Panc1 (cell line): ENCODE measurements around the gene FAM89A. TPM values are rescaled to one million over a fixed set of nuclear protein-coding genes. Genes with fewer than 3 reads are reported as not detected.
A peak's percentile ranks its signal among the peaks of the same experiment; 100 is the strongest.

Experiments
- ATAC-seq: fragments of 200-7000 bp; cut with Tn5 transposase; 2 replicates; pipeline ENCODE4 v1.9.1; 2020; ENCODE audit warnings: mild to moderate bottlenecking, moderate library complexity
- Bru-seq: library from RNA; stranded (reverse); fragments of 400-500 nt; gene quantifications from one replicate; lab custom pipeline; 2021; lab: Mats Ljungman, UMichigan
- BruChase-seq, 2 experiments: library from RNA; stranded (reverse); fragments of 400-500 nt; gene quantifications; one replicate each; lab custom pipeline; 2021; lab: Mats Ljungman, UMichigan
- BruUV-seq: library from RNA; stranded (reverse); fragments of 400-500 nt; replicated peaks from 2 replicates; lab custom pipeline; 2021; lab: Mats Ljungman, UMichigan
- CTCF ChIA-PET: fragments of 300-600 bp; sonication (Branson Sonifier 250); formaldehyde crosslinking; loops from one replicate; lab custom pipeline; 2022; ENCODE audit warnings: antibody characterized with exemption; lab: Charles Lee
- POLR2A ChIA-PET: fragments of 300-600 bp; sonication (Branson Sonifier 250); formaldehyde crosslinking; loops from one replicate; lab custom pipeline; 2022; ENCODE audit warnings: antibody characterized with exemption; lab: Charles Lee
- DNase-seq: peaks from one replicate; pipeline ENCODE4 v3.0.0-alpha.2; 2010; ENCODE audit warnings: low read depth, low spot score
- H3K27ac ChIP-seq: 2 replicates; pipeline ENCODE4 v1.5.1; 2011; ENCODE audit warnings: mild to moderate bottlenecking, low read length, inconsistent platforms
- H3K27me3 ChIP-seq: fragments of 200-500 bp; sonication (Bioruptor generic); 2 replicates; pipeline ENCODE4 v1.6.0; 2014; ENCODE audit warnings: low read length, inconsistent platforms; ENCODE audit not compliant: control insufficient read depth, insufficient read depth
- H3K36me3 ChIP-seq: fragments of 200-500 bp; sonication (Bioruptor generic); 2 replicates; pipeline ENCODE4 v1.5.1; 2014; ENCODE audit warnings: inconsistent platforms, mild to moderate bottlenecking, low read length, moderate library complexity; ENCODE audit not compliant: control insufficient read depth, insufficient read depth
- H3K4me1 ChIP-seq: 2 replicates; pipeline ENCODE4 v1.5.1; 2011; ENCODE audit warnings: inconsistent platforms, mild to moderate bottlenecking, low read length, moderate library complexity; ENCODE audit not compliant: control insufficient read depth, insufficient read depth
- H3K4me3 ChIP-seq, 2 experiments: 2 replicates each; pipeline ENCODE4 v1.5.1; 2011 to 2012; ENCODE audit warnings: low read depth in 2 of 2, low read length in 2 of 2, mild to moderate bottlenecking in 2 of 2, inconsistent platforms in 1 of 2, moderate library complexity in 1 of 2
- H3K9me3 ChIP-seq: fragments of 200-500 bp; sonication (Bioruptor generic); 2 replicates; pipeline ENCODE4 v1.5.1; 2014; ENCODE audit warnings: low read depth, mild to moderate bottlenecking, inconsistent platforms, low read length, moderate library complexity; ENCODE audit not compliant: control insufficient read depth, insufficient read depth
- CTCF ChIP-seq: fragments of 450-650 bp; IDR thresholded peaks from 2 replicates; pipeline ENCODE4 v1.5.1; 2017; ENCODE audit warnings: mild to moderate bottlenecking
- POLR2AphosphoS5 ChIP-seq: IDR thresholded peaks from 2 replicates; pipeline ENCODE4 v1.6.1; 2012; ENCODE audit warnings: mild to moderate bottlenecking, low read depth, low read length, moderate library complexity
- REST ChIP-seq, 2 experiments: IDR thresholded peaks; 2 replicates each; pipeline ENCODE4 v1.6.1; 2011 to 2012; ENCODE audit warnings: low read depth in 2 of 2, control low read depth in 1 of 2, low read length in 1 of 2, mild to moderate bottlenecking in 1 of 2, moderate library complexity in 1 of 2; ENCODE audit not compliant: insufficient read depth in 1 of 2
- SIN3A ChIP-seq: IDR thresholded peaks from 2 replicates; pipeline ENCODE4 v1.6.1; 2012; ENCODE audit warnings: low read depth, mild to moderate bottlenecking, low read length, moderate library complexity, borderline replicate concordance; ENCODE audit not compliant: insufficient read depth
- TCF7L2 ChIP-seq: IDR thresholded peaks from 2 replicates; pipeline ENCODE4 v1.6.1; 2011; ENCODE audit warnings: mild to moderate bottlenecking, low read depth, low read length, inconsistent platforms
- in situ Hi-C: cut with HindIII; loops from 2 replicates; pipeline ENCODE4 v1.10.0; 2016; ENCODE audit warnings: low sequenced_read_pairs, low pct_unique_long_range_greater_than_20kb
- intact Hi-C: fragments of 100-400 bp; cut with micrococcal nuclease; formaldehyde crosslinking; loops from one replicate; pipeline ENCODE4 v1.10.0; 2022; ENCODE audit not compliant: unreplicated experiment
- long read RNA-seq: library from polyadenylated mRNA; unstranded; transcript quantifications from one replicate; pipeline ENCODE4 v2.0.0, GENCODE V29; 2021; ENCODE audit not compliant: unreplicated experiment
- polyA plus RNA-seq: library from polyadenylated mRNA; unstranded; fragments of >200 nt; gene quantifications from one replicate; pipeline ENCODE4 v1.2.1, GENCODE V29; 2012; ENCODE audit warnings: missing spikeins; ENCODE audit not compliant: insufficient read length
- total RNA-seq: library from RNA; stranded (reverse); gene quantifications from one replicate; pipeline ENCODE4 v1.2.1, GENCODE V29; 2021; ENCODE audit not compliant: unreplicated experiment

FAM89A gene
- total RNA-seq (2.2 TPM), Bru-seq, nascent RNA (percentile 36 among the genes with signal in this experiment), BruChase-seq, experiment 1, labeled RNA remaining after a 2-hour chase (percentile 41 among the genes with signal in this experiment), BruChase-seq, experiment 2, labeled RNA remaining after a 6-hour chase (percentile 40 among the genes with signal in this experiment)
- 1.0 TPM for polyA plus RNA-seq
- long read RNA-seq, partial matches to known transcripts: 0 of 3 reads
- long read RNA-seq, other reads (novel, unspliced or antisense): 0 of 3 reads

GRCh38 chr1:231040019-231040799 lies at the start of gene FAM89A:
FAM89A (minus strand) TSS chr1:231040254; CDS start chr1:231040211, 43 bp downstream.
- DNase-seq: no peak

More at GRCh38 chr1:231040019-231040799, at the start of gene FAM89A:
- H3K27ac ChIP-seq: no peak within 1 kb of the TSS
- H3K27me3 ChIP-seq: peaks cover 17% of the 10 kb centered on the region
- no peaks in the 10 kb centered on the region for H3K9me3 ChIP-seq
- H3K36me3 ChIP-seq: peaks cover 3% of the 10 kb centered on the region; the same call in 1 of the 2 replicates
- no peak for TF ChIP-seq REST (IDR thresholded peaks at IDR 0.05; ENCODE audit: insufficient read depth in 1 of 2, low read depth in 2 of 2, low read length in 1 of 2)
- no peak for TF ChIP-seq SIN3A
- no peak for TF ChIP-seq CTCF
- TF ChIP-seq TCF7L2: no peak
- no peak for TF ChIP-seq POLR2AphosphoS5
- H3K4me1 ChIP-seq: no peaks in the 10 kb centered on the region
- in situ Hi-C loops (no loop called here), intact Hi-C loops (no loop called here)
- ChIA-PET CTCF (no interaction called here), POLR2A (interaction anchor here (0.6 kb wide), 1 partner anchor 15 kb away, joined by 4 read pairs; no protein-coding TSS in a partner anchor)
- peak; percentile 84 for ATAC-seq
- peak within 1 kb of the TSS; percentile 45 to 52 for H3K4me3 ChIP-seq
- no TSS peak for BruUV-seq
